ENCODE data around the gene ZNF575.

GRCh38 chr19:43489310-43489709 lies 43.7 kb upstream of the ZNF575 start:
- TF ChIP-seq EZH2 (IDR thresholded peaks at IDR 0.05; ENCODE audit: borderline replicate concordance, insufficient read depth, low read length, poor library complexity, severe bottlenecking) (no peak), CTCF (IDR thresholded peaks at IDR 0.05; ENCODE audit: poor library complexity, severe bottlenecking) (no peak), RAD21 (conservative IDR thresholded peaks at IDR 0.05) (no peak), TAF1 (IDR thresholded peaks at IDR 0.05; ENCODE audit: low read depth) (no peak), REST (IDR thresholded peaks at IDR 0.05; ENCODE audit: borderline replicate concordance) (no peak), EP300 (conservative IDR thresholded peaks at IDR 0.05; ENCODE audit: poor library complexity, severe bottlenecking) (no peak), MXI1 (conservative IDR thresholded peaks at IDR 0.05; ENCODE audit: poor library complexity, severe bottlenecking) (no peak)
